Suprapubic skin (tissue), 4 donors: ENCODE results near the gene CDKN2B-AS1.

Experiments
- CTCF ChIP-seq, 2 donors: fragments of 200-600 bp in 1 of 2; fragments of 450-650 bp in 1 of 2; sonication (generic) in 1 of 2; IDR thresholded peaks; one replicate each; pipeline ENCODE4 v1.5.1; 2016 to 2019; ENCODE audit warnings: antibody characterized with exemption in 2 of 2, mild to moderate bottlenecking in 1 of 2, moderate library complexity in 1 of 2
- POLR2A ChIP-seq, 2 donors: fragments of 450-650 bp; IDR thresholded peaks; one replicate each; pipeline ENCODE4 v1.6.1; 2017; ENCODE audit warnings: antibody characterized with exemption in 2 of 2, mild to moderate bottlenecking in 2 of 2, moderate library complexity in 2 of 2
- POLR2AphosphoS5 ChIP-seq, 3 donors: sonication (generic); formaldehyde crosslinking; IDR thresholded peaks; one replicate each; pipeline ENCODE4 v1.6.1; 2017; ENCODE audit warnings: antibody characterized with exemption in 3 of 3

GRCh38 chr9:22065431-22066200 lies 71.0 kb downstream of the CDKN2B-AS1 start:
- no peak for TF ChIP-seq POLR2A (IDR thresholded peaks at IDR 0.05)
- TF ChIP-seq CTCF (IDR thresholded peaks at IDR 0.05), result no peak
- TF ChIP-seq POLR2AphosphoS5 (IDR thresholded peaks at IDR 0.05), result no peak
